Urinary bladder (tissue), 4 donors: ENCODE data around the gene CEP164. TPM values are rescaled to one million over a fixed set of nuclear protein-coding genes. Genes with fewer than 3 reads are reported as not detected.
"Not testable (repeated sequence)": the region's sequence is repeated elsewhere in the genome, so short reads cannot be mapped to it uniquely, and the experiment has no call there.

Experiments used
- DNase-seq: peaks from one replicate; pipeline ENCODE4 v3.0.0-alpha.2; 2015; ENCODE audit errors: extremely low spot score
- H3K27ac ChIP-seq: one replicate; pipeline ENCODE4 v1.5.1; 2013; ENCODE audit warnings: low read depth, mild to moderate bottlenecking, moderate library complexity
- H3K36me3 ChIP-seq: one replicate; pipeline ENCODE4 v1.6.1; 2013; ENCODE audit warnings: mild to moderate bottlenecking, moderate library complexity; ENCODE audit not compliant: insufficient read depth
- H3K4me1 ChIP-seq: one replicate; pipeline ENCODE4 v1.6.1; 2013; ENCODE audit warnings: mild to moderate bottlenecking, moderate library complexity; ENCODE audit not compliant: insufficient read depth
- H3K4me3 ChIP-seq: one replicate; pipeline ENCODE4 v1.5.1; 2013; ENCODE audit warnings: low read depth, low read length
- WGBS: extraction: QIAGEN DNeasy Blood & Tissue Kit; methylation state at CpG from one replicate; pipeline ENCODE4 v1.1.7; 2013; 5-methylcytosine and 5-hydroxymethylcytosine counted together
- polyA plus RNA-seq: library from polyadenylated mRNA; stranded (reverse); fragments of 200-250 nt; gene quantifications from one replicate; pipeline ENCODE4 v1.2.3, GENCODE V29; 2013
- total RNA-seq: library from RNA; depleted of rRNA; stranded (reverse); fragments of >200 nt; gene quantifications from one replicate; pipeline ENCODE4 v1.2.3, GENCODE V29; 2014
- donor health status: healthy with polysubstance abuse.
- donor health status: healthy.

The CEP164 gene
- total and polyA plus RNA-seq, 2 donors: 17.5 to 29.0 TPM

GRCh38 chr11:117405898-117406297 lies 78.2 kb downstream of the CEP164 start:
- not testable (repeated sequence) for DNase-seq, H3K27ac ChIP-seq, H3K4me3 ChIP-seq, H3K4me1 ChIP-seq, H3K36me3 ChIP-seq
- WGBS: 98% methylated on average over 2 of the region's 2 CpGs

GRCh38 chr11:117407016-117407415 lies 79.4 kb downstream of the CEP164 start:
- 96% methylated on average over 6 of the region's 6 CpGs for WGBS
- Histone ChIP-seq H3K4me1 (no peaks in the 10 kb centered on the region), H3K4me3 (no peak overlapping the region), H3K27ac (no peak overlapping the region), H3K36me3 (peaks cover 8% of the 10 kb centered on the region)
- DNase-seq: no peak

GRCh38 chr11:117408356-117408755 lies 80.7 kb downstream of the CEP164 start:
- 97% methylated on average over 3 of the region's 3 CpGs for WGBS
- H3K4me3 ChIP-seq: no peak overlapping the region
- no peak for DNase-seq
- peaks cover 11% of the 10 kb centered on the region for H3K36me3 ChIP-seq
- no peak overlapping the region for H3K27ac ChIP-seq
- no peaks in the 10 kb centered on the region for H3K4me1 ChIP-seq

- Histone ChIP-seq H3K36me3 (peaks cover 11% of the 10 kb centered on the region), H3K27ac (no peak overlapping the region), H3K4me3 (no peak overlapping the region), H3K4me1 (no peaks in the 10 kb centered on the region)
- DNase-seq: no peak
- 94% methylated on average over 12 of the region's 12 CpGs for WGBS
Measured at GRCh38 chr11:117409511-117409910, 81.9 kb downstream of the CEP164 start.

GRCh38 chr11:117410238-117410637 lies 82.6 kb downstream of the CEP164 start:
- Histone ChIP-seq H3K27ac (no peak overlapping the region), H3K36me3 (peaks cover 11% of the 10 kb centered on the region), H3K4me3 (no peak overlapping the region), H3K4me1 (no peaks in the 10 kb centered on the region)
- 97% methylated on average over 1 of the region's 1 CpG for WGBS
- DNase-seq: no peak

GRCh38 chr11:117410861-117411710 lies 83.4 kb downstream of the CEP164 start:
- H3K27ac ChIP-seq: no peak overlapping the region
- no peak for DNase-seq
- H3K4me1 ChIP-seq: no peaks in the 10 kb centered on the region
- 80% methylated on average over 14 of the region's 14 CpGs for WGBS
- H3K36me3 ChIP-seq: peaks cover 11% of the 10 kb centered on the region
- no peak overlapping the region for H3K4me3 ChIP-seq

- no peak overlapping the region for H3K4me3 ChIP-seq
- H3K27ac ChIP-seq: no peak overlapping the region
- WGBS: 78% methylated on average over 10 of the region's 10 CpGs
- no peaks in the 10 kb centered on the region for H3K4me1 ChIP-seq
- DNase-seq: no peak
- peaks cover 11% of the 10 kb centered on the region for H3K36me3 ChIP-seq
Measured at GRCh38 chr11:117411736-117412135, 84.1 kb downstream of the CEP164 start.

GRCh38 chr11:117412176-117412575 lies 84.5 kb downstream of the CEP164 start:
- H3K4me3 ChIP-seq: no peak overlapping the region
- H3K27ac ChIP-seq: no peak overlapping the region
- H3K4me1 ChIP-seq: no peaks in the 10 kb centered on the region
- DNase-seq: no peak
- peaks cover 11% of the 10 kb centered on the region for H3K36me3 ChIP-seq
- WGBS: 84% methylated on average over 10 of the region's 10 CpGs

- H3K36me3 ChIP-seq: peaks cover 11% of the 10 kb centered on the region
- DNase-seq: no peak
- no peak overlapping the region for H3K4me3 ChIP-seq
- WGBS: 92% methylated on average over 8 of the region's 8 CpGs
- H3K4me1 ChIP-seq: no peaks in the 10 kb centered on the region
- no peak overlapping the region for H3K27ac ChIP-seq
Measured at GRCh38 chr11:117412653-117413275, 85.1 kb downstream of the CEP164 start.

GRCh38 chr11:117413616-117414015 lies 86.0 kb downstream of the CEP164 start:
- 96% methylated on average over 7 of the region's 7 CpGs for WGBS
- Histone ChIP-seq H3K4me3 (no peak overlapping the region), H3K4me1 (no peaks in the 10 kb centered on the region), H3K27ac (no peak overlapping the region), H3K36me3 (peaks cover 11% of the 10 kb centered on the region)
- no peak for DNase-seq

- Histone ChIP-seq H3K4me1 (no peaks in the 10 kb centered on the region), H3K4me3 (no peak overlapping the region), H3K36me3 (peaks cover 4% of the 10 kb centered on the region), H3K27ac (no peak overlapping the region)
- no peak for DNase-seq
- 92% methylated on average over 6 of the region's 6 CpGs for WGBS
Measured at GRCh38 chr11:117414724-117415123, 87.1 kb downstream of the CEP164 start.

- DNase-seq: no peak
- Histone ChIP-seq H3K4me3 (no peak overlapping the region), H3K27ac (no peak overlapping the region), H3K4me1 (no peaks in the 10 kb centered on the region), H3K36me3 (peaks cover 4% of the 10 kb centered on the region)
- 85% methylated on average over 8 of the region's 8 CpGs for WGBS
Measured at GRCh38 chr11:117415358-117415896, 87.8 kb downstream of the CEP164 start.

GRCh38 chr11:117417342-117417741 lies 89.7 kb downstream of the CEP164 start:
- WGBS: 56% methylated on average over 6 of the region's 6 CpGs
- no peak for DNase-seq
- H3K4me1 ChIP-seq: no peaks in the 10 kb centered on the region
- H3K4me3 ChIP-seq: no peak overlapping the region
- H3K27ac ChIP-seq: no peak overlapping the region
- peaks cover 1% of the 10 kb centered on the region for H3K36me3 ChIP-seq

- 84% methylated on average over 12 of the region's 12 CpGs for WGBS
- Histone ChIP-seq H3K36me3 (no peaks in the 10 kb centered on the region), H3K4me1 (no peaks in the 10 kb centered on the region), H3K27ac (no peak overlapping the region), H3K4me3 (no peak overlapping the region)
- DNase-seq: no peak
Measured at GRCh38 chr11:117417856-117418255, 90.2 kb downstream of the CEP164 start.
